Epithelial cell of proximal tubule (primary cell): ENCODE measurements around the gene KIF25. TPM values are rescaled to one million over a fixed set of nuclear protein-coding genes. Genes with fewer than 3 reads are reported as not detected.
A peak's percentile ranks its signal among the peaks of the same experiment; 100 is the strongest.

Source experiments
- DNase-seq: peaks from one replicate; pipeline ENCODE4 v3.0.0-alpha.2; 2011; ENCODE audit warnings: low read depth
- H3K4me3 ChIP-seq: 2 replicates; pipeline ENCODE4 v1.5.1; 2011; ENCODE audit warnings: low read depth, mild to moderate bottlenecking, low read length
- total RNA-seq: library from RNA; depleted of rRNA; stranded (reverse); fragments of >200 nt; gene quantifications from 2 replicates; pipeline ENCODE4 v1.2.3, GENCODE V29; 2015
- TF ChIP-seq, protein P1 (sequence below): conservative IDR thresholded peaks from 2 replicates; pipeline ENCODE4 v1.5.1; 2012; ENCODE audit warnings: low read depth, mild to moderate bottlenecking, low read length

Gene KIF25
- total RNA-seq, 1 donor from 2014 or later: not detected

DNA sequence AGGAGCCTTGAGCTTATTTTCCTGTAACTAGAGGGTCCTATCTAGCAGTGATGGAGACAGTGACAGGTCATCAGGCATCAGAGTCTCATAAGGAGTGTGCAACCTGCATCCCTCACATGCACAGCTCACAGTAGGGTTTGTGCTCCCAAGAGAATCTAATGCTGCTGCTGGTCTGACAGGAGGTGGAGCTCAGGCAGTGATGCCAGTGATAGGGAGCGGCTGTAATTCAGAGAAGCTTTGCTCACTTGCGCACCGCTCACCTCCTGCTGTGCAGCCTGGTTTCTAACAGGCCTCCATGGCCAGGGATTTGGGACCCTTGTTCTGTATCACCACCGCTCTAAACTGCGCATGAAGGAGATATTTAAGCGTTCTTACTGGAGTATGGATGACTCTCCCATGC lies 5.3 kb downstream of the KIF25 start:
- TF ChIP-seq, protein P1, sequence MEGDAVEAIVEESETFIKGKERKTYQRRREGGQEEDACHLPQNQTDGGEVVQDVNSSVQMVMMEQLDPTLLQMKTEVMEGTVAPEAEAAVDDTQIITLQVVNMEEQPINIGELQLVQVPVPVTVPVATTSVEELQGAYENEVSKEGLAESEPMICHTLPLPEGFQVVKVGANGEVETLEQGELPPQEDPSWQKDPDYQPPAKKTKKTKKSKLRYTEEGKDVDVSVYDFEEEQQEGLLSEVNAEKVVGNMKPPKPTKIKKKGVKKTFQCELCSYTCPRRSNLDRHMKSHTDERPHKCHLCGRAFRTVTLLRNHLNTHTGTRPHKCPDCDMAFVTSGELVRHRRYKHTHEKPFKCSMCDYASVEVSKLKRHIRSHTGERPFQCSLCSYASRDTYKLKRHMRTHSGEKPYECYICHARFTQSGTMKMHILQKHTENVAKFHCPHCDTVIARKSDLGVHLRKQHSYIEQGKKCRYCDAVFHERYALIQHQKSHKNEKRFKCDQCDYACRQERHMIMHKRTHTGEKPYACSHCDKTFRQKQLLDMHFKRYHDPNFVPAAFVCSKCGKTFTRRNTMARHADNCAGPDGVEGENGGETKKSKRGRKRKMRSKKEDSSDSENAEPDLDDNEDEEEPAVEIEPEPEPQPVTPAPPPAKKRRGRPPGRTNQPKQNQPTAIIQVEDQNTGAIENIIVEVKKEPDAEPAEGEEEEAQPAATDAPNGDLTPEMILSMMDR: no peak
- DNase-seq: no peak
- H3K4me3 ChIP-seq: no peak overlapping the region

DNA sequence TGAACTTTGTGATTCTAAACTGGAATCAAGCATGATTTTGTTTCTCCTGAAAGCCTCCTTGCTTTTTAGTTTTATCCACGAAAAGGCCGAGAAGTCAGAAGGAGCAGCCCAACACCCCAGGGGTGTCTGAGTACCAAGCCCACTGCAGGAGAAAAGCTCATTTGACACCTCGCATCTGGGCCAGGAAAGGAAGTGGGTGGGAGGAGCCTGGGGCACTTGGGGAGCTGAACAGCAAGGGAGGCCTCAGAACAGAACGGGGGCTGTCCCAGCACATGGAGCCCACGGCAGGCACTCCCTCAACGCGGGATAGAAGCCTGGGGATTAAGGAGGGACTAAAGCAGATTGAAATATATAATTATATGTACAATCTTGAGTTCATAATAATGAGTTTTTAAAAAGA lies 6.6 kb downstream of the KIF25 start:
- TF ChIP-seq, protein P1: no peak
- H3K4me3 ChIP-seq: no peak overlapping the region

DNA sequence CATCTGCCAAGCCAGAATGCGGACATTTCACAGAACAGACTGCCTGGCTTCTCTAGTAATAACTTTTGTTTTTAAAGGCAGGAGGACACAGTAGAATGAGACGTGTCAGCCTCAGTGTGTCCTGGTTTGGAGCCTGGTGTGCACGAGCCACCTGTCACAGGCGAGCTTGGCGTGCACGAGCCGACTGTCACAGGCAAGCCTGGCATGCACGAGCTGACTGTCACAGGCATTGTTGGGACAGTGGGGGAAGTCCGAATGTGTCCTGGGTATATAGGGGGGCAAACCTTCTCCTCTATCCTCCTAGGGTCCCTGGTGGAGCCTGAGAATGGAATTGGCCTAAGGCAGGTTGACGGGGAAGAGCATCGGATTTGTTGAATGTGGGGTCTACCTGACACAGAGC lies 7.5 kb downstream of the KIF25 start:
- TF ChIP-seq, protein P1: no peak
- DNase-seq: no peak
- no peak overlapping the region for H3K4me3 ChIP-seq

More for the DNA sequence above, 6.6 kb downstream of the KIF25 start:
- no peak for DNase-seq

DNA sequence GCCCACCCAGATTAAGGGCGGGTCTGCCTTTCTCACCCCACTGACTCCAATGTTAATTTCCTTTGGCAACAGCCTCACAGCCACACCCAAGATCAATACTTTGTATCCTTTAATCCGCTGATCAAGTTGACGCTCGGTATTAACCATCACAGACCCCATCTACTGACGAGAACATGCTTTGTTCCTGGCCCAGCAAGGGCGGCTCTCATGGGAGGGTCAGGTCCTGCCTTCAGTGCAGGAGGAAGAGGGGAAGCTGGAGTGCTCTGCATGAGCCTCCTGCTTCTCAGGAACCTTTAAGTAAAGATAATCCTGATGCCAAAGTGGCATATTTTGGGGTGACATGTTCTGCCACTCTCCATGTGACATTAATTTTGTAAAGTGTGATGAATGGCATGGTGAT lies 8.3 kb downstream of the KIF25 start:
- no peak for DNase-seq
- H3K4me3 ChIP-seq: no peak overlapping the region
- TF ChIP-seq, protein P1: no peak

DNA sequence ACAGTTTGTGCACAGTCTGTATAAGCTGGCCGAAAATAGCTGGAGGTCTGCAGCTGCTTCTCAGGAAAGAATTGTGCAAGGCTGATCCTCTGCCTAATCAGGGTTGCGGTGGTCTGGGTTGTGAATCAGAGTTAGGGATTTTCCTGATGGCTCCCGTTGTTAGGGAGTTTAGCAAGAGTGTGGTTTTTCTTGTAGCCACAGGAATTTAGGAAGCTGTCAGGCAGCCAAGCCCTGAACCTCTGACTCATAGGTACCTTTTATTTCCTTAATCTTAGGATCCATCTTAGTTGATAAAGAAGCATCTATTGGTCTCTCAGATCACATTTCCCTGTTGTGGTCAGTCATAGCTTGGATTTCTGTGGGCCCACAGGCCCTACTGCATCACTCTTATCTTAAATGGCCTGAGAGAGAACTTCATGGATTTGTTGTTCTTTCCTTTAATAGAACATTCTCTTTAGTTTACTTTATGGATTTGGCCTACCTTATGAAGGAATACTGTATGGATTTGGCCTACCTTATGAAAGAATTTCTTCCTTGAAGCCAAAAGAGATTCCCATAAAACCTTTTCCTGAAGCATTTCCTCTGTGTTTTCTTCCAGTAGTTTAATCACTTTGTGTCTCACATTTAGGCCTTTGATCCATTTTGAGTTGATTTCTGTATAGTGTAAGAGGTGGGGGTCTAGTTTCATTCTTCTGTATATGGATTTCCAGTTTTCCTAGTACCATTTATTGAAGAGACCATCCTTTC lies 10.3 kb downstream of the KIF25 start:
- H3K4me3 ChIP-seq: no peak overlapping the region
- peak; percentile 99 for DNase-seq
- TF ChIP-seq, protein P1: no peak

DNA sequence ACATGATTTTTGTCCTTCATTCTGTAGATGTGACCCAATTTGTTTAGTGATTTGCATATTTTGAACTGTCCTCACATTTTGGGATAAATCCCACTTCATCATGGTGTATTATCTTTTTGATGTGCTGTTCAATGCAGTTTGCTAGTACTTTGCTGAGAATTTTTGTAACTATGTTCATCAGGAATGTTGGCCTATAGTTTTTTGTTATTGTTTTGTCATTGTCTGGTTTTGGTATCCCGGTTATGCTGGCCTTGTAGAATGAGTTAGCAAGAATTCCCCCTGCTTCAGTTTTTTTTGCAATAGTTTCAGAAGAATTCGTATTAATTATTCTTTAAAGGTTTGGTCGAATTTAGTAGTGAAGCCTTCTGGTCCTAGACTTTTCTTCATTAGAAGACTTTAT lies 11.9 kb downstream of the KIF25 start:
- no peak overlapping the region for H3K4me3 ChIP-seq
- no peak for DNase-seq
- TF ChIP-seq, protein P1: no peak

DNA sequence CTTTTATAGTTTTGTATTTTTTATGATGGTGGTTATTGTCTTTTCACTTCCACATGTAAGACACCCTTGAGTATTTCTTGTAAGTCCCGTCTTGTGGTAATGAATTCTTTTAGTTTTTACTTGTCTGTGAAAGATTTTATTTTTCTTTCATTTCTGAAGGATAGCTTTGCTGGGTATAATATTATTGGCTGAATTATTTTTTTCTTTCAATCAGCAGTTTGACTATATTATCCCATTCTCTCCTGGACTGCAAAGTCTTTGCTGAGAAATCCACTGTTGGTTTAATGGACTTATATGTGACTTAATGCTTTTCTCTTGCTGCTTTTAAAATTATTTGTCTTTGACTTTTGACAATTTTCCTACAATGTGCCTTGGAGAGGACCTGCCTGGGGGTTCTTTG lies 13.8 kb downstream of the KIF25 start:
- no peak for DNase-seq
- TF ChIP-seq, protein P1: no peak
- no peak overlapping the region for H3K4me3 ChIP-seq
